Inferior parietal cortex (tissue), 1 donor: ENCODE results near the gene CYTH3.
"Not testable (repeated sequence)": the region's sequence is repeated elsewhere in the genome, so short reads cannot be mapped to it uniquely, and the experiment has no call there.

Source experiments
- DNase-seq: peaks from one replicate; pipeline ENCODE4 v3.0.0-alpha.2; 2016; ENCODE audit errors: extremely low spot score

The CYTH3 gene, protein sequence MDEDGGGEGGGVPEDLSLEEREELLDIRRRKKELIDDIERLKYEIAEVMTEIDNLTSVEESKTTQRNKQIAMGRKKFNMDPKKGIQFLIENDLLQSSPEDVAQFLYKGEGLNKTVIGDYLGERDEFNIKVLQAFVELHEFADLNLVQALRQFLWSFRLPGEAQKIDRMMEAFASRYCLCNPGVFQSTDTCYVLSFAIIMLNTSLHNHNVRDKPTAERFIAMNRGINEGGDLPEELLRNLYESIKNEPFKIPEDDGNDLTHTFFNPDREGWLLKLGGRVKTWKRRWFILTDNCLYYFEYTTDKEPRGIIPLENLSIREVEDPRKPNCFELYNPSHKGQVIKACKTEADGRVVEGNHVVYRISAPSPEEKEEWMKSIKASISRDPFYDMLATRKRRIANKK

GRCh38 chr7:6272481-6273323, at the start of gene CYTH3:
CYTH3 (minus strand) TSS chr7:6272624; CDS start chr7:6272507, 117 bp downstream.
- peak; percentile 80 for DNase-seq

DNA sequence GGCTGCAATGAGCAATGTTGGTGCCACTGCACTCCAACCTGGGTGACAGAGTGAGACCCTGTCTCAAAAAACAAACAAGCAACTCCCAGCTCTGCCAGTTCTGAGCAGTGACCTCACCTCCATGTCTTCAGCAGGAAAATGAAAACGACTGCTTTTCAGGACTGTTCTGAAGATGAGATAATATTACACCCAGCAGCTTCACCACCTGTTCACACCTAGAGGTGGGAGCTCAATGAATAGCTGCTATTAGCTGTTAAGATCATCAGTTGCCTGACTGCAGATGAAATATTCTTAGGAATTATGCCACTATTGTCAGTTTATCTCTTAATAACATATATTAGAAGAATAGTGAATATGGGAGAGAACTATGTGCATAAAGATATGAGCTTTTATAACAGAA, 48.4 kb upstream of the CYTH3 start:
- no peak for DNase-seq

DNA sequence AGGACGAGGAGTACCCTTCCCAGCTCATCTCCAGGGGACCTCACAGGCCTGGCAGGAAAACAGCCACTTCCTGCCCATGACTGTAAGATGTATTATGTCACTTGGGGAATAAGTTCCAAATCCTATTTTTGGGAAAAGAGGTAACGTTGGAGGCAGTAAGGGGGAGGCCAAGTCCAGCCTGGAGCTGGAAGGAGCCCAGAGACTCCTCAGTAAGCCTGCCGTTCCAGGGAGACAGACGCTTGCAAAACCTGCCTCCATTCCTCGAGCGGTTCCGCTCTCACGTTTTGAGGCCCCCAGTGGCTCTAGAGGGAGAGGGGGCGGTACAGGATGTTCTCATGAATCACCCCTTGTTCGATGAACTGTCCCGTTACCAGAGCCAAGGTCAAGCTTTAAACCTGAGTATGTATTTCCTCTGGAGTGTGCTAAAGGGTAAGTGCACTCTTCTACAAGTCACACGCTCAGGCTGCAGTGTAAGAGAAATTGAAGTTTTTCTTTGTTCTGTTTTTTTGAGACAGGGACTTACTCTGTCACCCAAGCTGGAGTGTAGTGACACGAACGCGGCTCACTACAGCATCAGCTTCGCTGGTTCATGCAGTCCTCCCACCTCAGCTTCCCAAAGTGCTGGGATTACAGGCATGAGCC, 45.5 kb upstream of the CYTH3 start:
- no peak for DNase-seq

DNA sequence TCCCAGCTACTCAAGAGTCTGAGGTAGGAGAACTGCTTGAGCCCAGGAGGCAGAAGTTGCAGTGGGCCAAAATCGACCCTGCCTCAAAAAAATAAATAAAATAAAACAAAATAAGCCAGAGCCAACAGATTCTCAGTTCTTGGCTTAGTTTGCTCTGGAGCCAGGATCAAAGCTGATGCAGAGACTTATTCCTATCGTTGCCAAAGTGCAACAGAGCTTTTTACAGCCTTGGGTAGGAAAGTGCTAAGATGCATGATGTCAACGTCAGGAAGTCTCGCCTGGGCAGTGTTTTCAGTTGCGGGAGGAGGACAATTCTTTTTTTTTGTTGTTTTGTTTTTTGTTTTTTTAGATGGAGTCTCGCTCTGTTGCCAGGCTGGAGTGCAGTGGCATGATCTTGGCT, 43.8 kb upstream of the CYTH3 start:
- DNase-seq, result no peak

GRCh38 chr7:6315746-6316145, 43.3 kb upstream of the CYTH3 start:
- no peak for DNase-seq

GRCh38 chr7:6310271-6310993, 38.0 kb upstream of the CYTH3 start:
- no peak for DNase-seq

DNA sequence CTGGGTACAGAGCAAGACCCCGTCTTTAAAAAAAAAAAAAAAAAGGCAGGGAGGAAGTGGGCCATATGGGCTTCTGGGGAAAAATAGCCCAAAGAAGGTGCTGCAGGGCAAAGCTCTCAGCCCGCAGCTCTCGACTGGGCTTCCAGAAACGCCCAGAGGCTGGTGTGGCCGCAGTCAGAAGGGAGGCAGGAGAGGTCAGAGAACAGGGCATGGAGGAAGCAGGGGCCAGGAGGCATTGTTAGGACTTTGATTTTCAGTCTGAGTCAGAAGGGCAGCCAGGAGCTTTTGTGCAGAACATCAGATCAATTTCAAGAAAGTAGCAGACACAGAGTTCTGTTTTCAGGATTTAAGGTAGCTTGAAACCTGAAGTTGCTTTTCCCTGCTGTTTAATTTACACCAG, 35.3 kb upstream of the CYTH3 start:
- DNase-seq, result no peak

DNA sequence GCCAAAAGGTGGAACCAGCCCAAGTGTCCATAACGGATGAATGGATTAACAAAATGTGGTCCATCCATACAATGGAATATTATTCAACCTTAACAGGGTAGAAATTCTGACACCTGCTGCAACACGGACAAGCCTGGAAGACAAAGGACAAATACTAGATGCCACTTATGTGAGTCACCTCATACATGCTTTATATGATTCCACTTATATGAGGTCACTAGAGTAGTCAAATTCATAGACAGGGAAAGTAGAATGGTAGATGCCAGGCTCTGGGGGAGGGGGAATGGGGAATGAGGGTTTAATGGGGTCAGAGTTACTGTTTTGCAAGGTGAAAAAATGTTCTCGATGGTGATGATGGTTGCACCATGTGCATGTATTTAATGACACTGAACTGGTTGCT, 34.0 kb upstream of the CYTH3 start:
- DNase-seq, result no peak

- DNase-seq, result no peak
Observed at GRCh38 chr7:6305330-6305729, 32.9 kb upstream of the CYTH3 start.

DNA sequence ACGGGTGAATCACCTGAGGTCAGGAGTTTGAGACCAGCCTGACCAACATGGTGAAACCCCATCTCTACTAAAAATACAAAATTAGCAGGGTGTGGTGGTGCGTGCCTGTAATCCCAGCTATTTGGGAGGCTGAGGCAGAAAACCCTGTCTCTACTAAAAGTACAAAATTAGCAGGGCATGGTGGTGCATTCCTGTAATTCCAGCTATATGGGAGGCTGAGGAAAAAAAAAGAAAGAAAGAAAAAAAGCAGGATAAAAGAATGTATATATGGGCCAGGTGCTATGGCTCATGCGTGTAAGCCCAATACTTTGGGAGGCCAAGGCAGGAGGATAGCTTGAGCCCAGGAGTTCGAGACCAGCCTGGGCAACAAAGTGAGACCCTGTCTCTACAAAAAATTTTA, 29.0 kb upstream of the CYTH3 start:
- DNase-seq, result not testable (repeated sequence)

DNA sequence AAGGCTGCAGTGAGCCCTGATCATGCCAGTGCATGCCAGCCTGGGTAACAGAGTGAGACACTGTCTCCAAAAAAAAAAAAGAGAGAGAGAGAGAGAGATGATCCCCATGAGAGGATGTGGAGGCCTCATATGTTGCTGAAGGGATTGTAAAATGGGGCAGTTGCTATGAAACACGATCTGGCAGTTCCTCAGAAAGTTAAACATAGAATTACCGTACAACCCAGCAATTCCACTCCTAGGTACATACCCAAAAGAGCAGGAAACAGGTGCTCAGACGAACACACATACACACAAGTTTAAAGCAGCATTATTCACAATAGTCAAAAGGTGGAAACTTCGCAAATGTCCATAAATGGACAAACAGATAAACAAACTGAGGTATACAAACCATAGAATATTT, 27.4 kb upstream of the CYTH3 start:
- no peak for DNase-seq

- no peak for DNase-seq
Observed at GRCh38 chr7:6294839-6295238, 22.4 kb upstream of the CYTH3 start.

DNA sequence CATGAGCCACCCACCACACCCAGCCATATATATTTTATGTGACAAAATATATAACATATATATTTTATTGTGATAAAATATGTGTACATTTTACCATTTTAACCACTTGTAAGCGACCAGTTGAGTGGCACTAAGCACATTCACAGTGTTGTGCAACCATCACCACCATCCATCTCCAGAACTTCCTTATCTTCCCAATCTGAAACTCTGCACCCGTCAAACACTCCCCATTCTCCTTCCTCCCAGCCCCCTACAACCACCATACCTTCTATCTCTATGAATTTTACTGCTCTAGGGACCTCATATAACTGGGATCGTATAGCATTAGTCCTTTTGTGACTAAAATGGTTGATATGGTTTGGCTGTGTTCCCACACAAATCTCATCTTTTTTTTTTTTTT, 20.8 kb upstream of the CYTH3 start:
- DNase-seq, result no peak

DNA sequence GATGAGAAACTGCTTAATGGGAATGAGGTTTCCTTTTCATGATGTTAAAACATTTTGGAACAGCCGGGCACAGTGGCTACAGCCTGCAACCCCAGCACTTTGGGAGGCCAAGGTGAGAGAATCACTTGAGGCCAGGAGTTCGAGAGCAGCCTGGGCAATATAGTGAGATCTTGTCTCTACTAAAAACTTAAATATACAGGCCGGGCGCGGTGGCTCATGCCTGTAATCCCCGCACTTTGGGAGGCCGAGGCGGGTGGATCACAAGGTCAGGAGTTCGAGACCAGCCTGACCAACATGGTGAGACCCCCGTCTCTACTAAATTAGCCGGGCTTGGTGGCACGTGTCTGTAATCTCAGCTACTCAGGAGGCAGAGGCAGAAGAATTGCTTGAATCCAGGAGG, 19.5 kb upstream of the CYTH3 start:
- DNase-seq, result not testable (repeated sequence)

DNA sequence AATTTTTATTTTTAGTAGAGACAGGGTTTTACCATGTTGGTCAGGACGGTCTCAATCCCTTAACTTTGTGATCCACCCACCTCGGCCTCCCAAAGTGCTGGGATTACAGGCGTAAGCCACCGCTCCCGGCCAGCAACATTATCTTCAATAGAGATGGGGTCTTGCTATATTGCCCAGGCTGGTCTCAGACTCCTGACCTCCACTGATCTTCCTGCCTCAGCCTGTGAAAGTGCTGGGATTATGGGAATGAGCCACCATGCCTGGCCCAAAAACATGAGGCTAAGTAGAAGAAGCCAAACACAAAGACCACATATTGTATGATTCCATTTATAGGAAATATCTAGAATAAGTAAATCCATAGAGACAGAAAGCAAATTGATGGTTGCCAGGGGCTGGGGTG, 19.1 kb upstream of the CYTH3 start:
- DNase-seq, result no peak

GRCh38 chr7:6290319-6290741, 17.9 kb upstream of the CYTH3 start:
- no peak for DNase-seq

DNA sequence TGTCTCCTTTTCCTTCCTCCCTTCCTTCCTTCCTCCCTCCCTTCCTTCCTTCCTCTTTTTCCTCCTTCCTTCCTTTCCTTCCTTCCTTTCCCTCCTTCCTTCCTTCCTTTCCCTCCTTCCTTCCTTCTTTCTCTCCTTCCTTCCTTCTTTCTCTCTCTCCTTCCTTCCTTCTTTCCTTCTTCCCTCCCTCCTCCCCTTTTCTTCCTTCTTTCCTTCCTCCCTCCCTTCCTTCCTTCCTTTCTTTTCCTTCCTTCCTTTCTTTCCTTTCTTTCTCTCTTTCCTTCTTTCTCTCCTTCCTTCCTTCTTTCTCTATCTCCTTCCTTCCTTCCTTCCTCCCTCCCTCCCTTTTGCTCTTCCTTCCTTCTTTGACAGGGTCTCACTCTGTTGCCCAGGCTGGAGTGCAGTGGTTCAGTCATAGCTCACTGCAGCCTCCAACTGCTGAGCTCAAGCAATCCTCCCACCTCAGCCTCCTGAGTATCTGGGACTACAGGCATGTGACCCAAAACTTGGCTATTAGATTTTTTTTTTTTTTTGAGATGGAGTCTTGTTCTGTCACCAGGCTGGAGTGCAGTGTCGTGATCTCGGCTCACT, 15.9 kb upstream of the CYTH3 start:
- no peak for DNase-seq

DNA sequence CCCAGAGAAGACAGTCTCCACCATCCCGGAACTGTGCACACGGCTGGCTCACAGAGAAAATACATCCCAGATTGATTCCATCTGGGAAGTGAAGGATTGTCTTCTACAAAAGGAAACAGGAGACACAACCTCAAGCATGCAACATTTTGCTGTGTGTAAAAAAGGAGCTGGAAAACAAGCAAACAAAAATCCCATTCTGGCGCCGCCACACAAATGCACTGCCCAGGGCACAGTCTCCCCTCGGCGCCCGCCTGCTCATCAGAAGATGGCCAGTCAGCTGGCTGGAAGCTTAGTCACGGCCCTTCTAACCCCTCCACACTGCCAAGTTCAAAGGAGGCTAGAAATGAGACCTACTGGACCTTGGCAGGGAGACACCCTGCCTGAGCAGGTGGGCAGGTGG, 14.1 kb upstream of the CYTH3 start:
- DNase-seq, result no peak

DNA sequence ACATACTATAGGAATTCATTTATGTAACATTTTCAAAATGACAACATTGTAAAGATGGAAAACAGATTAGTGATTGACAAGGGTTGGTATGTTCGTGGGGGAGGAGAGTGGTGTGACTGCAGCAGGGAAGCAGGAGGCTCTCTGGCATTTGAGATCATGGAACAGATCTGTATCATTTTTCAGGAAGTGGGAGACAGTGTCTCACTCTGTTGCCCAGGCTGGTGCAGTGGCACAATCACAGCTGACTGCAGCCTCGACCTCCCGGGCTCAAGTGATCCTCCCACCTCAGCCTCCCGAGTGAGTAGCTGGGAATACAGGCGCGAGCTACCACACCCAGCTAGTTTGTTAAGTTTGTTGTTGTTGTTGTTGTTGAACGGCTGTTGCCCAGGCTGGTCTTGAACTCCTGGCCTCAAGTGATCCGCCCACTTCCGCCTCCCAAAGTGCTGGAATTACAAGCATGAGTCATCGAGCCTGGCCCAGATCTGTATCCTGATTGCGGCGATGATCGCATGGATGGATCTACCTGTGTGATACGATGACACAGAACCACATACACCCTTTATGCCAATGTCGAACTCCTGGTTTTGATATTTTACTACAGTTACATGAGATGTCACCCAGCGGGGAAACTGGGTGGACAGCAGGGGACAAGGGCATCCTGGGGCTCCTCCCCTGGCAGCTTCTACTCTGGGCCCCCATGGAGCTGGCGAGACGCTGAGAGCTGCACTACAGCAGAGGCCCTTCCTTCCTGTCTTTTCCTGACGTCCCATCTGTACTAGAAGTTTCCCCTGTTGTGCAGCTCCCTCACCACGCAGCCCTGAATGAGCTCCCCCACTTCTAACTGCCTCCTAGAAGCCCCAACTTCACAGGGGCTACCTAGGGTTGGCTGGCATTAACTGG, 12.3 kb upstream of the CYTH3 start:
- DNase-seq, result no peak

DNA sequence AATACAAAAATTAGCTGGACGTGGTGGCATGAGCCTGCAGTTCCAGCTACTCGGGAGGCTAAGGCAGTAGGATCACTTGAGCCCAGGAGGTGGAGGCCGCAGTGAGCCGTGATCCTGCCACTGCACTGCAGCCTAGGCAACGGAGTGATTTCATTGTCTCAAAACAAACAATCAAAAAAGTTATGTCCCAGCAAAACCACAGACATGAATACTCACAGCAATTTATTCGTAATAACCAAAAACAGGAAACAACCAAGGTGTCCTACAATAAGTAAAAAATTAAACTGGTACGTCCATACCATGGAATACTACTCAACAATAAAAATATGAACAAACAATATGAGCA, 11.6 kb upstream of the CYTH3 start:
- DNase-seq, result no peak
